ENCODE measurements around the gene ARID3B.
"Not testable (repeated sequence)": the region's sequence is repeated elsewhere in the genome, so short reads cannot be mapped to it uniquely, and the experiment has no call there.

ARID3B gene

DNA sequence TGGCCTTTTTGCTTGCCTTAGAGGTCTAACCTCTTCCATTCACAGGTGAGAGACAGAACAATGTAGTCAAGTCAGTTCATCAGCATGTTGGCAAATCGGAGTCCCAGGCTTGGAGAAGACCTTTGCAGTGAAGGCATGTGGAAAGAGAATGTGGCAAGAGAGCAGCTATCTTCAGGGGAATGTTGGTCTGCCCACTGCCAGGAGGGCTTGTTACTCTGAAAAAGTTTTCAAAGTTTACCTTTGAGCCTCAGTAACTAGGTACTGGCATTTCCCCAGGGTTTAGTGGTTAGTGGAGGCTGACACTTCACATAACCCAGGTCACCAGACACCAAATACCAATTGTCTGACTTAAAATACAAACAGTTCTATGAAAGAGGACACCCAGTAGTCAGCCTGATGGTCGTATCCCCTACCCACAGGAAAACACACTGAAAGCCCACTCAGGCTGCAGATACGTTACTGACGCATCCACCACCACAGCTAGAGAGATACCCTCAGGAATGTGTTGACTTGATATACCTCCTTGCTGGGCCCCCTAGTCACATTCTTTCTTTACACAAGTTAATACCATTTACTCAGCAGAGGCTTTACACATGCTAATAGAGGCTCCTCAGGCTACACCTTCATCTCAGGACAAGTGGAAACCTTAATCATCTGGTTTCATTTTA, 9.7 kb upstream of the ARID3B start:
- no peaks in the 10 kb centered on the region for H3K36me3 ChIP-seq (ENCODE audit: control insufficient read depth, insufficient read depth, low read length)
- H3K27ac ChIP-seq (ENCODE audit: low read depth, low read length), result peak overlapping the region; percentile 96
- H3K4me3 ChIP-seq (ENCODE audit: low read depth, low read length), result peak overlapping the region; percentile 46
- H3K9ac ChIP-seq (ENCODE audit: low read depth, low read length), result peak overlapping the region; percentile 35
- H3K27me3 ChIP-seq (ENCODE audit: control insufficient read depth, insufficient read depth, low read length), result no peaks in the 10 kb centered on the region
- H3K9me3 ChIP-seq (ENCODE audit: control insufficient read depth, insufficient read depth, low read length), result no peaks in the 10 kb centered on the region
- peaks cover 23% of the 10 kb centered on the region for H3K4me1 ChIP-seq (ENCODE audit: control insufficient read depth, insufficient read depth, low read length)

DNA sequence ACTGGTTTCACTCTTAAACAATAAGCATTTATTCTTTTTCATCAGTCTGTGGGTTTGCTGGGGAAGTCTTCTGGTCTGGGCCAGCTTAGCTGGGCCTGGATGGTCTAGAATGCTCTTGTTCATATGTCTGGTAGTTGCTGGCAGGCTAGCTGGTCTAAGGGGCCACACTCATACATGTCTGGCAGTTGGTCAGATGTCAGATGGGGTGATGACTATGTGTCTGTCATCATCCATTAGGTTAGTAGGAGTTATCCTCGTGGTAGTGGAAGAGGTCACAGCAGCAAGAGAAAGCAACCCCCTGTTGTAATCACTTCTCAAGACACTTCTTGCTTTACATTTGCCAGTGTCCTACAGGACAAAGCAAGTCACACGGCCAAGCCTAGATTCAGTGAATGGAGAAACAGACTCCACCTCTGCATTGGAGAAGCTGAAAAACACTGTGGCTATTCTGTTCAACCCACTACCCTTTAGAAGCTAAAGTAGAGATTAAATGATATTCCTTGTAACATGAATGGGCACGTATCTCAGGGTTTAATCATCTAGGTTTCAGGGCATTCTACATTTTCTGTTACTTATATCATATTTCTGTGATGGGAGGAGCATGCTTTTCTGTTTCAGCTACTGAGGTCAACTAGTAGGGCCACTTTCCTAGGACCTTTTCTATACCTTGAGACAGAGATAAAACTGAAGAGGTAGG, 5.5 kb upstream of the ARID3B start:
- H3K9me3 ChIP-seq (ENCODE audit: control insufficient read depth, insufficient read depth, low read length), result no peaks in the 10 kb centered on the region
- H3K9ac ChIP-seq (ENCODE audit: low read depth, low read length), result no peak overlapping the region
- H3K4me1 ChIP-seq (ENCODE audit: control insufficient read depth, insufficient read depth, low read length), result peaks cover 15% of the 10 kb centered on the region
- no peaks in the 10 kb centered on the region for H3K27me3 ChIP-seq (ENCODE audit: control insufficient read depth, insufficient read depth, low read length)
- no peak overlapping the region for H3K4me3 ChIP-seq (ENCODE audit: low read depth, low read length)
- H3K36me3 ChIP-seq (ENCODE audit: control insufficient read depth, insufficient read depth, low read length), result no peaks in the 10 kb centered on the region
- H3K27ac ChIP-seq (ENCODE audit: low read depth, low read length), result no peak overlapping the region

DNA sequence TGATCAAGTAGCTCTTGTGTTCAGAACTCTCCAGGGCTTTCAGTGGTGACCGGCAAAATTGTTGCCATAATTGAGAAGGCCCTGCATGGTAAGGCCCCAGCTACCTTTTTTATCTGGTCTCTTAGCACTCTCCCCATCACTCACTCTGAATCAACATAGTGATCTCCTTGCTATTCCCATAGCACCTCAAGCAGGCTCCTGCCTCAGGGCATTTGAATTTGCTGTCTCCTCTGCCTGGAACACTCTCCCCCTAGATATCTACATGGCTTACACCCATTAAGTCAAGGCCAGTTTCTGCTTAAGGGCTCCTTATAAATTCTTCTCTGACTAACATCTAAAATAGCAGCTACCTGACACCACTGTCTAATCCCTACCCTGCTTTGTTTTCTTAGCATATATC, 3.3 kb upstream of the ARID3B start:
- H3K9ac ChIP-seq (ENCODE audit: low read depth, low read length), result no peak overlapping the region

DNA sequence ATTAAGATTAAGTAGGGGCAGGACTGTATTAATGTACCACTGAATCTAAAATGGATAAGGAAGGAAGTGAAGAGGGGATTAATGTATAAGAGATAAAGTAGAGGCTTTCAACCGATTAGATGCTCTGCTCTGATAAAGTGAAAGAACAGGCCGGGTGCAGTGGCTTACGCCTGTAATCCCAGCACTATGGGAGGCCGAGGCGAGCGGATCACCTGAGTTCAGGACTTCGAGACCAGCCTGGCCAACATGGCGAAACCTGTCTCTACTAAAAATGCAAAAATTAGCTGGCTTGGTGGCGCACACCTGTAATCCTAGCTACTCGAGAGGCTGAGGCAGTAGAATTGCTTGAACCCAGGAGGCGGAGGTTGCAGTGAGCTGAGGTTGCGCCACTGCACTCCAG, 1.5 kb upstream of the ARID3B start:
- H3K36me3 ChIP-seq (ENCODE audit: control insufficient read depth, insufficient read depth, low read length); H3K9ac ChIP-seq (ENCODE audit: low read depth, low read length); H3K27me3 ChIP-seq (ENCODE audit: control insufficient read depth, insufficient read depth, low read length); H3K9me3 ChIP-seq (ENCODE audit: control insufficient read depth, insufficient read depth, low read length): not testable (repeated sequence)
- Histone ChIP-seq H3K4me3 (ENCODE audit: low read depth, low read length) (peak overlapping the region; percentile 81; the same call in 1 of the 2 replicates), H3K27ac (ENCODE audit: low read depth, low read length) (peak overlapping the region; percentile 89), H3K4me1 (ENCODE audit: control insufficient read depth, insufficient read depth, low read length) (peaks cover 13% of the 10 kb centered on the region)

More for the DNA sequence above, 3.3 kb upstream of the ARID3B start:
- no peaks in the 10 kb centered on the region for H3K36me3 ChIP-seq (ENCODE audit: control insufficient read depth, insufficient read depth, low read length)
- H3K4me1 ChIP-seq (ENCODE audit: control insufficient read depth, insufficient read depth, low read length), result peaks cover 5% of the 10 kb centered on the region
- no peak overlapping the region for H3K4me3 ChIP-seq (ENCODE audit: low read depth, low read length)
- H3K27me3 ChIP-seq (ENCODE audit: control insufficient read depth, insufficient read depth, low read length), result no peaks in the 10 kb centered on the region
- H3K9me3 ChIP-seq (ENCODE audit: control insufficient read depth, insufficient read depth, low read length), result no peaks in the 10 kb centered on the region
- H3K27ac ChIP-seq (ENCODE audit: low read depth, low read length), result no peak overlapping the region

DNA sequence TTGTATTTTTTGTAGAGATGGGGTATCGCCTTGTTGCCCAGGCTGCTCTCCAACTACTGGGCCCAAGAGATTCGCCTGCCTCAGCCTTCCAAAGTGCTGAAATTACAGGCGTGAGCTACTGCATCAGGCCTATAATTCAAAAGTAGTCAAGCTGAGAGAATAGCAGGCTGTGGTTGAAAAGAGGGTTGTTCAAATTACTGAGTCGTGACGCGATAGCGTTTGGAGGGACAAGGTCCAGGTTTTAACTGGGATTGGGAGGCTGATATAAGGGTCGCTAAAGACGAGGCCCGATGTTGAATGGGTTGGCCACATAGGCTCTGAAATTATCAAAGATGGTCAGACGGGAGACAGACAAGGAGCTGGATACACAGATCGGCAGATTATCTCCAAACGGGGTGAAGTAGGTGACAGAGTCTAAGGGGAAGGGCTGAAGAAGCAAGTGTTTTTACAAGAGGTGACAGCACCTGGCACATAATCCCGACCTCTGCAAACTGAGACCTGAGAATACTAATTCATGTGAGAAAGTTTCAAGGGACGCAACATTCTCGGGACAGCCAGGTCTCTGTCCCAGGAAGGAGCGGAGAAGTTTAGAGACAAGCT, 759 bp upstream of the ARID3B start:
- H3K27me3 ChIP-seq (ENCODE audit: control insufficient read depth, insufficient read depth, low read length), result no peaks in the 10 kb centered on the region

DNA sequence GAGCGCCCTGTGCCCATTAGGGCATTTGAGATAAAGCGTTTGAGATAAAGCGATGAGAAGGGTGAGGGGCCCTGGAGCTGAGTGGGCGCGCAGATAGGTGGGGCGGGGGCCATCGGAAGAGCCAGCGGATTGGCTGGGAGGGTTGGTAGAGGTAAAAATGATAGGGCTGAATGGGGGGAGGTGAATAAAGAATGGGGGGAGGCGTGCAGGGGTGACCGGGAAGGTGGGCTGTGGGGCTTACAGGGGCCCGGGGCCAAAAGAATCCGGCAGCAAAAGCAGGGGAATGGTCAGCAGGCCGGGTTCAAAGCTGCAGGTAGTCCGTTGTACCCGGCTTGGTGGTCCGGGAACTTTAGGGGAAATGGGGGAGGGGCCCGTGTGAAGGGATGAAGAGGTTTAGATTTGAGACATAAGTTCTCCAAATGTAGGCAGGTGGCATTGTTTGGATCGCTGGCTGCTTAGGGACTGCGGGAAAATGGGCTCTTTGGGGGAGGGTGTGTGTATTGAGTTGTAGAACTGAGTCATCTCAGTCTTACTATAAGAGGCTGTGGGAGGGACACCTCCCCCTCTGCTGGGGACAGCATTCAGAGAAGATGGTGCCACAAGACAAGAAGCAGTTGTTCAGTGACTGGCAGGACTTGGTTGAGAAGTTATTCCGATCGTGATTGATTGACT, 610 bp downstream of the ARID3B start:
- Histone ChIP-seq H3K27me3 (ENCODE audit: control insufficient read depth, insufficient read depth, low read length) (no peaks in the 10 kb centered on the region), H3K9ac (ENCODE audit: low read depth, low read length) (peak overlapping the region; percentile 88), H3K27ac (ENCODE audit: low read depth, low read length) (peak overlapping the region; percentile 98), H3K4me3 (ENCODE audit: low read depth, low read length) (peak overlapping the region; percentile 88), H3K9me3 (ENCODE audit: control insufficient read depth, insufficient read depth, low read length) (no peaks in the 10 kb centered on the region), H3K4me1 (ENCODE audit: control insufficient read depth, insufficient read depth, low read length) (peaks cover 25% of the 10 kb centered on the region), H3K36me3 (ENCODE audit: control insufficient read depth, insufficient read depth, low read length) (peaks cover 25% of the 10 kb centered on the region)

More for the DNA sequence above, 759 bp upstream of the ARID3B start:
- Histone ChIP-seq H3K4me3 (ENCODE audit: low read depth, low read length) (peak overlapping the region; percentile 81), H3K9ac (ENCODE audit: low read depth, low read length) (peak overlapping the region; percentile 64), H3K27ac (ENCODE audit: low read depth, low read length) (peak overlapping the region; percentile 89), H3K36me3 (ENCODE audit: control insufficient read depth, insufficient read depth, low read length) (peaks cover 11% of the 10 kb centered on the region), H3K4me1 (ENCODE audit: control insufficient read depth, insufficient read depth, low read length) (peaks cover 13% of the 10 kb centered on the region), H3K9me3 (ENCODE audit: control insufficient read depth, insufficient read depth, low read length) (no peaks in the 10 kb centered on the region)

DNA sequence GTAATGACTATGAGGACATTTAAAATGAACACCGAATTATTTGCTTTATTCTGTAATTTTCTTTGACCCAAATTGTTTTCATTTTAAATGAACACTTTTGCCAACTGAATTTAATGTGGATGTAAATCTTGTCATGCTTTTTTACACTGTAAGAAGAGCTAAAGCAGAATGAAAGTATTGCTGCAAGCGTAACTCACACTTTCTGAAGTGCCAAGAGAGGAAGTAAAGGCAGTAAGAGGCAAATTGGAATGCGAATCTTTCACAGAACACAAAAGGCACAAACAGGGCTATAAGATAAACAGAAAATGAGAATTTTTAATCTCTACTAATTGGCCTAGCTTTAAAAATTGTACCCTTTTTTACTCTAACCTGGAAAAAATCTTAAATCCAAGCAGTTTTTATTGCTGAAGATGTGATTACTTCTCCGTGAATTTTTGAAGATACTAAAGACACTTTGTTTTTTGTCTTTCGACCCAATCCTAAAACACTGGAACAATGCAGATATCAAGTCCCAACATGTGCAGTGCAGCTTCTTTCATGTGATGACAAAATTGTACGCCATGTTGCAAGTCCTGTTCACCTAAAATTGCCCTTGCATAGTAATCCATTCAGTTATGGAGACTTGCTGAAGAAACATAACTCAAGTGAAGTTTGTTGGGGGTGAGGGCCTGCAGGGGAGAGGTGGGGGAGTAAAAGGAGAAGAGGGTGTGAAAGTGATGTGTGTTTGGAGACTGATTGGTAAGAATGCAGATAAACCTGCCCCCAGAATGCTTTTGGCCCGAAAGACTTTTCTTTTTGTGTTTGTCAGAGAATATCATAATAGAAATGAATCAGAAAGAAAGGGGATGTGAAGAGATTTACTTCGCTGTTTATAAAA, 1.4 kb downstream of the ARID3B start:
- peak overlapping the region; percentile 98 for H3K27ac ChIP-seq (ENCODE audit: low read depth, low read length)
- H3K9me3 ChIP-seq (ENCODE audit: control insufficient read depth, insufficient read depth, low read length), result no peaks in the 10 kb centered on the region
- peak overlapping the region; percentile 88 for H3K4me3 ChIP-seq (ENCODE audit: low read depth, low read length)
- H3K36me3 ChIP-seq (ENCODE audit: control insufficient read depth, insufficient read depth, low read length), result peaks cover 29% of the 10 kb centered on the region
- H3K4me1 ChIP-seq (ENCODE audit: control insufficient read depth, insufficient read depth, low read length), result peaks cover 25% of the 10 kb centered on the region
- peak overlapping the region; percentile 88 for H3K9ac ChIP-seq (ENCODE audit: low read depth, low read length)
- H3K27me3 ChIP-seq (ENCODE audit: control insufficient read depth, insufficient read depth, low read length), result no peaks in the 10 kb centered on the region

DNA sequence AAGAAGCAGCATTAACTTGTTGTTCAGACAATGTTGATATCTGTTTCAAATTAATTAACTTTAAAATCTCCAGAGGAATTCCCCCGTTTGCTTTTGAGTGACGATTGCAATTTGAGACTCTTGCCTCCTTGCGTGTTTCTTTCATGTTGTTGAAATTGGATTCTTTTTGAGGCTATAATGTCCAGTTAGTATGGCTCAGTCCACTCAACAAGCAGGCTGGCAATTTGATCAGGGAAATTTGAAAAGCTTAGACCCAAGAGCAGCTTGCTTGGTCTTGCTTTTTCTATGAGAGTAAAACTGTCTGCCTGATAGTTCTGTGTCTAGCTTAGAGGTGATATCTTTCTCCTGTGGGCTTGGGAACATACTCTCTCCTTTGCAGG, 2.0 kb downstream of the ARID3B start:
- H3K27me3 ChIP-seq (ENCODE audit: control insufficient read depth, insufficient read depth, low read length), result no peaks in the 10 kb centered on the region
- no peaks in the 10 kb centered on the region for H3K9me3 ChIP-seq (ENCODE audit: control insufficient read depth, insufficient read depth, low read length)
- H3K27ac ChIP-seq (ENCODE audit: low read depth, low read length), result peak overlapping the region; percentile 23
- H3K4me3 ChIP-seq (ENCODE audit: low read depth, low read length), result peak overlapping the region; percentile 88
- no peak overlapping the region for H3K9ac ChIP-seq (ENCODE audit: low read depth, low read length)
- peaks cover 25% of the 10 kb centered on the region for H3K4me1 ChIP-seq (ENCODE audit: control insufficient read depth, insufficient read depth, low read length)
- peaks cover 35% of the 10 kb centered on the region for H3K36me3 ChIP-seq (ENCODE audit: control insufficient read depth, insufficient read depth, low read length)

DNA sequence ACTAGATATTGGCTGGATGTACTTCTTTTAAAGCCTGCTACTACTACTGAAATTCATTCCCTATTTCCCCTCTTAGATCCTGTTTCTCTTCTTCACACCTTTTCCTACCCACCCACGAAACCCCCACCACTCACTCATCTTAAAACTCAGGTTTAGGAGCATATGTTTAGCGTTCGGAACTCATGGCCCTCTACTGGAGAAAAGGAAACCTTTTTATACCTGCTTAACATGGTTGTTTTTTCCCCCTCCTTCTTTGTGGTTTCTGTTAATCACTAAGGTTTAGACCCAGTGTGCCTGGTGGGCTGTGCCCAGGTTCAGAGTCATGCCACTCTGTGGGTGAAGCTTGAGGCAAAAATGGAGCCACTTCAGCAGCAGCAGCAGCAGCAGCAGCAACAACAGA, 2.6 kb downstream of the ARID3B start:
- H3K4me1 ChIP-seq (ENCODE audit: control insufficient read depth, insufficient read depth, low read length), result peaks cover 25% of the 10 kb centered on the region
- H3K27me3 ChIP-seq (ENCODE audit: control insufficient read depth, insufficient read depth, low read length), result no peaks in the 10 kb centered on the region
- no peak overlapping the region for H3K9ac ChIP-seq (ENCODE audit: low read depth, low read length)
- peaks cover 40% of the 10 kb centered on the region for H3K36me3 ChIP-seq (ENCODE audit: control insufficient read depth, insufficient read depth, low read length)
- H3K4me3 ChIP-seq (ENCODE audit: low read depth, low read length), result peak overlapping the region; percentile 88
- H3K9me3 ChIP-seq (ENCODE audit: control insufficient read depth, insufficient read depth, low read length), result no peaks in the 10 kb centered on the region
- H3K27ac ChIP-seq (ENCODE audit: low read depth, low read length), result no peak overlapping the region

DNA sequence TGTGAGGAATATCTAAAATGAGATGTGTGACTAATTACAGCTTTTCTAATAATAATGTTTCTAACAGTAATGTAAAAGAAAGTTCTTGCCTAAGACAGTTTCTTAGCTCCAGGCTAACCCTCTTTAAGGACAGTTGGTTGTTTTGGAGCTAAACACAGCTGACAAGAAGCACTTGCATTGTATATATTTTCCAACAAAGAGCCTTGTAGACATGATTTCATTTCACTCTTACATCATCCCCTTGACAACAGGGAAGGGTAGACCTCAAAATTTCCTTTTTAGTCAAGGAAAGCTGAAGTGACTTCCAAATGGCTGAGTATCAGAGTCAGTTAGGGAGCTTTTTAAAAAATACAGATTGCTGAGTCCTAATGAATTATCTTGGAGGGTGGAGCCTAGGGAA, 4.1 kb downstream of the ARID3B start:
- H3K9me3 ChIP-seq (ENCODE audit: control insufficient read depth, insufficient read depth, low read length), result no peaks in the 10 kb centered on the region
- H3K9ac ChIP-seq (ENCODE audit: low read depth, low read length), result no peak overlapping the region
- H3K36me3 ChIP-seq (ENCODE audit: control insufficient read depth, insufficient read depth, low read length), result peaks cover 51% of the 10 kb centered on the region
- no peaks in the 10 kb centered on the region for H3K27me3 ChIP-seq (ENCODE audit: control insufficient read depth, insufficient read depth, low read length)
- H3K4me3 ChIP-seq (ENCODE audit: low read depth, low read length), result no peak overlapping the region
- peaks cover 25% of the 10 kb centered on the region for H3K4me1 ChIP-seq (ENCODE audit: control insufficient read depth, insufficient read depth, low read length)
- H3K27ac ChIP-seq (ENCODE audit: low read depth, low read length), result no peak overlapping the region

Measured in HUES48 (cell line).